GM19351 (cell line): Measurements from ENCODE around the gene ATP9B.
"Not testable (repeated sequence)": the region's sequence is repeated elsewhere in the genome, so short reads cannot be mapped to it uniquely, and the experiment has no call there.

ENCODE experiments used
- ATAC-seq: cut with Tn5 transposase; IDR thresholded peaks from one replicate; pipeline ENCODE4 v1.9.1; 2021; ENCODE audit warnings: mild to moderate bottlenecking, moderate library complexity; ENCODE audit not compliant: unreplicated experiment

ATP9B gene

DNA sequence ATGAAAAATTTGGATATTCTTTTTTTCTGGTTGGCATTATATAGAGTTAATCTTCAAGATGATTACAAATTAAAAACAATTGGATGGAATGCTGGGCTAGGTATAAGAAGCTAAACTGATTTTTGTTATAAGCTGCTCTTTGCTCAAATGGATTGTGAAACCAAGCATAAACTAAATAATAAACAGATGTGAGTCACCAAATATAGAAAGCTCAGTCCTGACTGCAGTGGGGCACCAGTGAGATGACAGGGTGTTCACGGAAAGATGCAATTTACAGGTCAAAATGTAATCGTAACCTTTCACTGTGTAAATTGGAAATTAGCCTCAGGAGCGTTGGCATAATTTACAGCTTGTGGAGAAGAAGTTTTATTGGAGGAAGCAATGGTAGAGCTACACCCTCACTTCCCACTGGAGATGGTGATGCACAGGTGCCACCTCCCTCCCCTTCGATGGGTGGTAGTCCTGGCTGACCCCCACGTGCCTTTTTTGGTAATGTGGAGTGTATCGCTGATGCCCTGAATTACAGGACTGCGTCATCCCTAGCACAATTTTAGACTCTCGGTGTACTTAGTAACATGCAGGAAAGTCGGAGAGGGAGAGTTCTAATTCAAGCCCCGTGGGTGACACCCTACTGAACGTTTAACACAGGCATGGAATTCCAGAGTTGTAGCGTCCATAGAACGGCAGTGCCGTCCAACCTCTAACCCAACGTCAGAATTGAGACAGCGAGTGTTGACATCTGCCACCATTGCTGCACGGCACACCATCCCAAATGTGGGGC, 252.6 kb downstream of the ATP9B start:
- ATAC-seq = no peak

DNA sequence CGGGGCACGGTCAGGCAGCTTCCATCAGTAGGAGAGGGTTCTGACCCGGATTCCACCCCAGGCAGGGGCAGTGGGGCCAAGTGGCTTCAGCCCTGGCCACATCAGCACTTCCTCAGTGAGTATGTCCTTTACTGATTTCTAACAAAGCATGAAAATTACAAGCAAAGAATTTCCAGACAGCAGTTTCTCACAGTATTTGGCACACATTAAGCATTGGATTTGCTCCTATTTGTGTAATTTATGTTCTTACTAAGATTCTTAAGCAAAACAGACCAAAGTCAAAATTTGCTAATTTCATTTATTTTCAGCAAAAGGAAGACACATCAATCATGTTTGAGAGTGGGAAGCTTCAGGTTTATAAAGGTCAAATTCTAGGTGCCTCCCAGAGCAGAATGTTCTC, 253.2 kb downstream of the ATP9B start:
- no peak for ATAC-seq

DNA sequence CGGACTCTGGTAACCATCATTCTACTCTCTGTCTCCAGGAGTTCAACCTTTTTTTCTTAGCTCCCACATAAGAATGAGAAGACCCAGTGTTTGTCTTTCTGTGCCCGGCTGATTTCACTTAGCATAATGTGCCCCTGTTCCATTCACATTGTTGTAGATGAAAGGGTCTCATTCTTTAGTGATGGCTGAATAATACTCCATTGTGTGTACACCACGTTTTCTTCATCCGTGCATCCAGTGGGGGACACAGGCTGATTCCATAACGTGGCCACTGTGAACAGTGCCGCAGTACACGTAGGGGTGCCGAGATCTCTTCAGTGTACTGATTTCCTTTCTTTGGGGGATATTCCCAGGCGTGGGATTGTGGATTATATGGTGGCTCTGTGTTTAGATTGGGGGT, 254.3 kb downstream of the ATP9B start:
- ATAC-seq = no peak

DNA sequence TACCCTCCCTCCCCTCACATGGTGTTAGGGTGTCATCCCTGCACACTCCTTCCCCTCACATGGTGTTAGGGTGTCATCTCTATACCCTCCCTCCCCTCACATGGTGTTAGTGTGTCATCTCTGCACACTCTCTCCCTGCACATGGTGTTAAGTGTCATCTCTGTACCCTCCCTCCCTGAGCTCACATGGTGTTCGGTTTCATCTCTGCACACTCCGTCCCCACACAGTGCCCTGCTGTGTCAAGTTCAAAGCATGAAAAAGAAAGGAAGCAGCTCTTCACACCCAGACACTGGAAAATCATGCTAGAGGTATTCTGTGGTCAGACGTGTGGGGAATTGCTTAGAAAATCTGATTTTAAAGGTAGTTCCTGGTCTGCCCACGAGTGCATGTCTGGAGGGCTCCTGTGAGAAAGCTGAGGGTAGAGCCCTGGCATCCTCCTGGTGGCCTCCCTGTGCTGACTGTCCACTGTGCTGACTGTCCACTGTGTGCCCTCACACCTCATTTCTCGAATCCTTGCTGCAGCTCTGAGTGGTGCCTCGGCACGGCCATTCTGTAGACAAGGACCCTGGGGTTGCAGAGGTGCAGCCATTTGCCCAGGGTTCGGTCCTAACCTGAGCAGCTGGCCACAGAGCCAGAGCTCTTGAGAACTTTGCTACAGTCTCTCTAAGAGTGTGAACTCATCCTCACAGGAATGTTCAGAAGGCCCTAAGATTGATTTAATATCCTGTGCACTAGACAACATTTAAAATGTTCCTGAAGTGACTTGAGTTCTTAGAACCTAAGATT, 257.4 kb downstream of the ATP9B start:
- ATAC-seq = no peak

DNA sequence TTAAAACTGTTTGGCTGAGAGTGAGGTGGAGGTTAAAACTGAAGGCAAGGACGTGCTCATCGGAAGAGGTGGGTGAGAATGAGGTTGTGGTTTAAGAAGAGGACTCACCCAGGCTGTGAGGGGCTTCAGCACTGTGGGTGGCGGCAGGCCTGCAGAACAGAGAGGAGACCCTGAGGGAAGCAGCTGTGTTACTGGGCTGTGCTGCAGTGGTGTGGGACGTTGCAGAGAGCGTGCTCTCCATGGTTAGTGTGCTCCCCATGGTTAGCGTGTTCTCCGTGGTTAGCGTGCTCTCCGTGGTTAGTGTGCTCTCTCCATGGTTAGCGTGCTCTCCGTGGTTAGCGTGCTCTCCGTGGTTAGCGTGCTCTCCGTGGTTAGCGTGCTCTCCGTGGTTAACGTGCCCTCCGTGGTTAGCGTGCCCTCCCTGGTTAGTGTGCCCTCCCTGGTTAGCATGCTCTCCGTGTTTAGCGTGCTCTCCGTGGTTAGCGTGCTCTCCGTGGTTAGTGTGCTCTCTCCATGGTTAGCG, 258.1 kb downstream of the ATP9B start:
- no peak for ATAC-seq

DNA sequence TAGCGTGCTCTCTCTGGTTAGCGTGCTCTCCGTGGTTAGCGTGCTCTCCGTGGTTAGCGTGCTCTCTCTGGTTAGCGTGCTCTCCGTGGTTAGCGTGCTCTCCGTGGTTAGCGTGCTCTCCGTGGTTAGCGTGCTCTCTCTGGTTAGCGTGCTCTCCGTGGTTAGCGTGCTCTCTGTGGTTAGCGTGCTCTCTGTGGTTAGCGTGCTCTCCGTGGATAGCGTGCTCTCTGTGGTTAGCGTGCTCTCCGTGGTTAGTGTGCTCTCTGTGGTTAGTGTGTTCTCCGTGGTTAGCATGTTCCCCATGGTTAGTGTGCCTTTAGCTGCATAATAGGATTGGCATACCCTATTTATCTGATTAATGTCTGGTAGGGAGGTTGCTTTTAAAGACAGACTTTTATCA, 258.7 kb downstream of the ATP9B start:
- not testable (repeated sequence) for ATAC-seq

DNA sequence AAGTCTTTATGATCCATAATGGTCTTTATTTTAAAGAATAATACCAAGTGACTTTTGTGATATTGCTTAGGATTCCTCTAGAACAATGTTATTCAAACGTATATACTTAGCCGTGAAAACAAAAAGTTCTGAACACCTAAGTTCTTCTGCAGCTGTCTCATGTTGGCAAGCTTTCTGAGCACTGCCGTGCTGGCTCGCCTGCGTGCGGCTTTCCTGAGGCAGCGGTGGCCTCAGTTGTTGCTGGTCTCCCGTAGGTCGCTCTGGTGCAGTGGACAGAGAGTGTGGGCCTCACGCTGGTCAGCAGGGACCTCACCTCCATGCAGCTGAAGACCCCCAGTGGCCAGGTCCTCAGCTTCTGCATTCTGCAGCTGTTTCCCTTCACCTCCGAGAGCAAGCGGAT, 259.7 kb downstream of the ATP9B start:
- no peak for ATAC-seq

DNA sequence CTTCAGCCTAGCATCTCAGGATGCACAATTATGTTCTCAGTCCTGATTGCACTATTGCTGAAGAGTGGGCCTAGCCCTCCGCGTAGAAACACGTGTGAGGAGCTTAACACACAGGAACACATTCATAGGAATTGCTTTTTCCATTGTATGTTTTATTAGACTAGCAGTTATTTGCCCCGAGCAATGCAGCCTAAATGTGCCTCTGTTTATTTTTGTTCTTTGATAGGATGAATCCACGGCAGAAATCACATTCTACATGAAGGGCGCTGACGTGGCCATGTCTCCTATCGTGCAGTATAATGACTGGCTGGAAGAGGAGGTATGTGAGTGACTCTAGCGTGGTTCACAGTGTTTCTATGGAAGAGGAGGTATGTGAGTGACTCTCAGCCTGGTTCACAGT, 260.6 kb downstream of the ATP9B start:
- no peak for ATAC-seq

DNA sequence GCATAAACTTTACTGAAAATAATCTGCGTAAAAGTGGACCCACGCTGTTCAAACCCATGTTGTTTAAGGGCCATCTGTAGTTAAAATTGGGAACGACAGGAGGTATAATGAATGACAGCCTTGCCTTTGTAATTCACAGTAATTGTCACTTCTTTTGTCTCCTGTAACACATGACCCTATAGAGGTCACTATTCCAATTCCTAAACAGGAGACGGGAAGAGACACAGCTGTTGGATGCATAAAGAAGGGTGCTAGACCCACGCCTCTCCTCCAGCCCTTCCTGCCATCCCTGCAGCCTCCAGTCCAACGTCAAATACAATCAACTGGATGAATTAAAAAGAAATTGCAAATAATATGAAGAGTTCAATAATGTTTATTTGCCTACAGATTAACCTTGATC, 263.5 kb downstream of the ATP9B start:
- no peak for ATAC-seq

DNA sequence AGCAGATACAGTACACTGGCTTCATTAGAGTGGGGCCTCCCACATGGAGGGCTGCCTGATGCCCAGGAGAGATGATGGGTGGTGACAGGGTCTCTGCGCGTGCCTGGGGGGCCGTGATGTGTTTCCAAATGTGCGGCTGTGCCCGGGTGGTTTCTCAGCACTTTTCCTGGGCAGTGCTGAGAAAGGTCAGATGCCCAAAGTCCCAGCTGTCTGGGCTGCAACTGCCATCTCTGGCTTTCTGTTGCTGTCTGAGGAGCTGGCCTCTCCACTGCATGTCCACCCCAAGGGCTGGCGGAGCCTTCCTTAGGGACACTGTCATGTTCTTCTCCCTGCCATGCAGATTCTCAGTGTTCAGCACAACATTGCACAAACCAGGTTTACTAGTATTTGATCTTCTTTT, 263.9 kb downstream of the ATP9B start:
- no peak for ATAC-seq

DNA sequence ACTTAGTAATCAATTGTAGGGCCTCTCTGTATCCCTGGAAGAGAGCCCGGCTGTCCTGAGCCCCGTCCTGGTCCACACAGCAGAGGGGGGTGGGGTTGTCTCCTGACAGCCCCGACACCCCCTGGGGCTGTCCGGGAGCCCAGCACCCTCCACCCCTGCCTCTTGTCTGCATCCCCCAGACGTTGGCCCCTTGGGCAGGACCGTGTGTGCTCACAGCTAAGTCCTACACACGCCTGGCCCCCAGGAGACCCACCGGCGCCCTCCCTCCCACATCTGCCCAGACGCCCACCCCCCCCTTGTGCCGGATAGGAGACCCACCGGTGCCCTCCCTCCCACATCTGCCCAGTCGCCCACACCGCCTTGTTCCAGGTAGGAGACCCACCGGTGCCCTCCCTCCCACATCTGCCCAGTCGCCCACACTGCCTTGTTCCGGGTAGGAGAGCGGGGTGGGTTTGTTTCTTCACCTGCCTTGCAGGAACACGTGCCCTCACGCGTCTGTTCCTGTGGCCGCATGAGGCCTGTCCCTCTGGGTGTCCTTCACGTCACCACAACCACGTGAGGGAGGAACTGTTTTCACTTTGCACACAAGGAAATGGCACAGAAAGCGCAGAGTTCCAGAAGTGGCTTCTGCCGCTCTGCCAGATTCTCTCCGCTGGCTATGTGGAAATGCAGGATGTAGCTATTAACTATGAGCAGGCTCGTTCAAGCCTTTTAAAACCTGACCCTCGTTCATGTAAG, 265.5 kb downstream of the ATP9B start:
- ATAC-seq = no peak

DNA sequence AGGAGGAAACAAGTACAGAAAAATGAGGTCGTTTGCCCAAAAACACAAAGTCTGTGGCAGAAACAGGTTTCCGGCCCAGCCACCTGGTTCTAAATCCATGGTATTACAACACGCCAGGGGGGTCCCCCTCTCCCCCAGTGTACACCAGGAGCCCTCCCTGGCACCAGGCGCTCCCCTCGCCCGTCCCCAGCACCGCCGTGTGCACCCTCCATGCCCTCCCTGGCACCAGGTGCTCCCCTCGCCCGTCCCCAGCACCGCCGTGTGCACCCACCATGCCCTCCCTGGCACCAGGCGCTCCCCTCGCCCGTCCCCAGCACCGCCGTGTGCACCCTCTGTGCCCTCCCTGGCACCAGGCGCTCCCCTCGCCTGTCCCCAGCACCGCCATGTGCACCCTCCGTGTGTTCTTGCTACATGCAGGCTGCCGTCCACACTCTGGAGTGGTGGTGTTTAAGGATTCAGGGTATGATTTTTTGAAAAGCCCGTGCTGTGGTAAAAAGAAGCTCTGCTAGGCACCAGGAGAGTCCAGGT, 266.7 kb downstream of the ATP9B start:
- no peak for ATAC-seq

DNA sequence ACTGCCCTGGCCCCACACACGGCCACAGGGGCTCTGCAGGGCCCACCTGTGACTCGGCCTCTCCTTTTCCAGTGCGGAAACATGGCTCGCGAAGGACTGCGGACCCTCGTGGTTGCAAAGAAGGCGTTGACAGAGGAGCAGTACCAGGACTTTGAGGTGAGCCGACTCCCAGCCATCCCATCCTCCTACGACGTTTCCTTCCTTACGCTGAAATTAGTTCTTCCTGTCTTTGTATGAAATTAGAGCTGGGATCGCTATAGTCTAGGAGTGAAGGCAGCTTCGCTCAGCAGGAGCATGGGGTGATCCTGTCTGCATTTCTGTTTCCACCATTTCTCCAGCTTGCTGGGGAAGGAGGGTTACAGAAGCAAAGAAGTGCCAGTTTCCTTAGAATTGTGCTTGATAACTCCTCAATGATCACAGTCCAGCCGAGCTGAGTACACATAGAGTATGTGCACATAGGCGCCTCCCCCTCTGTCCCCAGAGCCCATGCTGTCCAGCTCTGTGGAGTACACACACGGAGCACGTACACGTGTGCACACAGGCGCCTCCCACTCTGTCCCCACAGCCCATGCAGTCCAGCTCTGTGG, 267.5 kb downstream of the ATP9B start:
- no peak for ATAC-seq

DNA sequence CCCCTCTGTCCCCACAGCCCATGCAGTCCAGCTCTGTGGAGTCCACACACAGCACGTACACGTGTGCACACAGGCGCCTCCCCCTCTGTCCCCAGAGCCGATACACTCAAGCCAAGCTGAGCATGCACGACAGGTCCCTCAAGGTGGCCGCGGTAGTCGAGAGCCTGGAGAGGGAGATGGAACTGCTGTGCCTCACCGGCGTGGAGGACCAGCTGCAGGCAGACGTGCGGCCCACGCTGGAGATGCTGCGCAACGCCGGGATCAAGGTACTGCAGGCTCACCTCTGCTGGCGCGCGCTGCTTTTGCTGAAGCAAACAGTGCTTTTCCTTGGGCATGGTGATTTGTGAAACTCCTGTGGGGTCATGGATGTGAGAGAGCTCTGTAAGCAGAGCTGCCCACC, 268.0 kb downstream of the ATP9B start:
- no peak for ATAC-seq

DNA sequence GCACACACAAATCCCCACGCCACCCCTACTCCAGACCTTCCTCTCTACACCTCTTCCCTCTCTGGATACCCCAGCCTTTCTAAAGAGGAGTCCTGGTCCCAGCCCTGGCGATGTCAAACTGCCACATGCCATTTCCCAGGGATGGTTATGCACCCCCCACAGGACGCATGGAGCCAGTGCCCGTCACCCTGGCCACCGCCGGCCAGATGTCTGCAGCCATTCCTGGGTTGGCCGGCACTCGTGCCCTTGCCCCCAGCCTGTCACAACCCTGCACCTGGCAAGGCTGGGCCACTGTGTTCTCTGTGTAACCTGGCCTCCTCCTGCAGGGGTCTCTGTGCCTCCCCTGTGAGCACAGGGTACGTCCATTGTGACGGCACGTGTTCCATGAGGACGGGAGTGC, 268.4 kb downstream of the ATP9B start:
- ATAC-seq = no peak

DNA sequence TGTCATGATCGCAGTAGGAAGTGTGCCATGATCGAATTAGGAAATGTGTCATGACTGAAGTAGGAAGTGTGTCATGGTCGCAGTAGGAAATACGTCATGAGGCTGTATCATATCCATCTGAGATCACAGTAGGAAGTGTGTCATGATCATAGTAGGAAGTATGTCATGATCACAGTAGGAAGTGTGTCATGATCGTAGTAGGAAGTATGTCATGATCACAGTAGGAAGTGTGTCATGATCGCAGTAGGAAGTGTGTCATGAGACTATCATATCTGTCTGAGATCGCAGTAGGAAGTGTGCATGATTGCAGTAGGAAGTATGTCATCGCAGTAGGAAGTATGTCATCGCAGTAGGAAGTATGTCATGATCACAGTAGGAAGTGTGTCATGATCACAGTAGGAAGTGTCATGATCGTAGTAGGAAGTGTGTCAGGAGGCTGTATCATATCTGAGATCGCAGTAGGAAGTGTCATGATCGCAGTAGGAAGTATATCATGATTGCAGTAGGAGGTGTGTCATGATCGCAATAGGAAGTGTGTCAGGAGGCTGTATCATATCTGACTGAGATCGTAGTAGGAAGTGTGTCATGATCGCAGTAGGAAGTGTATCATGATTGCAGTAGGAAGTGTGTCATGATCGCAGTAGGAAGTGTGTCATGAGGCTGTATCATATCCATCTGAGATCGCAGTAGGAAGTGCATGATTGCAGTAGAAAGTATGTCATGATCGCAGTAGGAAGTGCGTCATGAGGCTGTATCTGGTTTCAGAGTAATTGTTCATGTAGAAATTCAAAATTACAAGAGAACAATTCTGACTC, 270.1 kb downstream of the ATP9B start:
- no peak for ATAC-seq

DNA sequence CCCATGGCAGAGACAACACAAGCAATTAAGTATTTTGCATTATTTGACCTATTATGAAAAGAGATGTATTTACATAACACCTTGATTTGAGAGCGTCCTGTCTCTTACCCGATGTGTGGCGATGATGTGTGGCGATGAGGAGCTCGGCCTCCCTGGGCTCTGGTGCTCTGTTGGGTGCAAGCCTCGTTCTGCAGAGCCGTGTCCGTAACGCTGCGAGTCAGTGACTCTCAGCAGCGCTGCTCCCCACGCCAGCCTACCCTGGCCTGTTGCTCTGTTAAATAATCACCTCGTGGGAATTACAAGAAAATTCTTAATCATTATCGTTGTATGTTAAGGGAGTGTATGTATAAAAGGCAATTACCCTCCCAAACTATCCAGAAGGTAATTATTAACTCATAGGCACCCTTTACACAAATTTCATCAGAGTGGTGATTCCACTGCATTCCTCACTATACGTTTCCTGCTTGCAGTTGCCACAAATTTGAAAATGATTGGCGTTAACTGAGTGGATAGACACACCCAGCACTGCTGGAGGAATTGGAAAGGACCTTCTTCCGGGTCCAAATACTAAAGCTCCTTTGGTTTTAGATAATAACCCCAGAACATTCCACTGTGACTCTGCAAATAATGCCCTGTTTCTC, 274.5 kb downstream of the ATP9B start:
- ATAC-seq = no peak

DNA sequence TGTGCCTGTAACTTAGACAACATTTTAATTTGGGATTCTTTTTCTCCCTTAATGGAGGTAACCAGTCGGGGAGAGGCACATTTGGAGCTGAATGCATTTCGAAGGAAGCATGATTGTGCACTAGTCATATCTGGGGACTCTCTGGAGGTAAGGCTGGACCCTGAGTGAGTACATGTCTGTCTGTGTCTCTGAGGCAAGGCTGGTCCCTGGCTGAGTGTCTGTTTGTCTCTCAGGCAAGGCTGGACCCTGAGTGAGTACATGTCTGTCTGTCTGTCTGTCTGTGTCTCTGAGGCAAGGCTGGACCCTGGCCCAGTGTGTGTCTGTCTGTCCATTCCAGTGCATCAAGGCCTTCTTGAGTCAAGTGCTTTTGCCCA, 275.0 kb downstream of the ATP9B start:
- ATAC-seq = no peak

DNA sequence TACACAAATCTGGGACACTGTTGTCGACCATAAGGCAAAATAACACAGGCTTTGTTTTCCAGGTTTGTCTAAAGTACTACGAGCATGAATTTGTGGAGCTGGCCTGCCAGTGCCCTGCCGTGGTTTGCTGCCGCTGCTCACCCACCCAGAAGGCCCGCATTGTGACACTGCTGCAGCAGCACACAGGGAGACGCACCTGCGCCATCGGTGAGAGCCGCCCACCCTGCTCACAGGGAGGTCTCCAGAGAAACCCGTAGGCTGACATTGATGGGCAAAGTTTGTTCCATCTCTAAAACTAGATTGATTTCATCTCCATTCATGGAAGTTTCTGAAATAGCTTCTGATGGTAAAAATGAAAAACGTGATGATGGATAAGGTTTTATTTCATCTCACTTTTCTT, 276.2 kb downstream of the ATP9B start:
- no peak for ATAC-seq

DNA sequence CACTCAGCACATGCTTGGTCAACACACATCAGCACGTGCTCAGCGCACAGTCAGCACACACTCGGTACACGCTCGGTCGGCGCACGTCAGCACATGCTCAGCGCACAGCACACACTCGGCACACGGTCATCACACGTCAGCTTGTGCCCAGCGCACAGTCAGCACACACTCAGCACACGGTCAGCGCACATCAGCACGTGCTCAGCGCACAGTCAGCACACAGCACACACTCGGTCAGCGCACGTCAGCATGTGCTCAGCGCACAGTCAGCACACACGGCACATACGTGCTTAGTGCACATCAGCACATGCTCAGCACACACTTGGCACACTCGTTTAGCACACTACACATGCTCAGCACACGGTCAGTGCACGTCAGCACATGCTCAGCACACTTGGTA, 276.8 kb downstream of the ATP9B start:
- ATAC-seq = no peak
